Endothelial cell of umbilical vein (primary cell): ENCODE results near the gene CYP4V2.

Experiments used
- CTCF ChIP-seq, 2 donors: IDR thresholded peaks; 1 replicate in 1 of 2; 2 replicates in 1 of 2; pipeline ENCODE4 v1.5.1; 2011; ENCODE audit warnings: low read length in 2 of 2, mild to moderate bottlenecking in 2 of 2, moderate library complexity in 2 of 2, control low read depth in 1 of 2, inconsistent platforms in 1 of 2, low read depth in 1 of 2; ENCODE audit not compliant: insufficient read depth in 1 of 2; ENCODE audit errors: extremely low read depth in 1 of 2
- EZH2 ChIP-seq: IDR thresholded peaks from 2 replicates; pipeline ENCODE4 v1.6.1; 2012; ENCODE audit warnings: borderline replicate concordance, low read depth, mild to moderate bottlenecking, moderate library complexity, low read length, inconsistent platforms; ENCODE audit not compliant: severe bottlenecking
- GATA2 ChIP-seq: IDR thresholded peaks from 2 replicates; pipeline ENCODE4 v1.7.0; 2011; ENCODE audit warnings: low read depth, mild to moderate bottlenecking, moderate library complexity, mixed read lengths, low read length; ENCODE audit not compliant: insufficient read length, insufficient read depth
- MAX ChIP-seq: IDR thresholded peaks from 2 replicates; pipeline ENCODE4 v1.6.1; 2011; ENCODE audit not compliant: insufficient read depth, insufficient read length
- MYC ChIP-seq: IDR thresholded peaks from one replicate; pipeline ENCODE4 v1.6.1; 2011; ENCODE audit warnings: mild to moderate bottlenecking, low read depth, low read length
- POLR2A ChIP-seq: IDR thresholded peaks from 2 replicates; pipeline ENCODE4 v1.6.1; 2012; ENCODE audit warnings: low read depth, mild to moderate bottlenecking, control low read depth, low read length
- POLR2AphosphoS5 ChIP-seq: IDR thresholded peaks from 2 replicates; pipeline ENCODE4 v1.6.1; 2012; ENCODE audit warnings: low read depth, mild to moderate bottlenecking, control low read depth, low read length, moderate library complexity; ENCODE audit not compliant: insufficient read depth

DNA sequence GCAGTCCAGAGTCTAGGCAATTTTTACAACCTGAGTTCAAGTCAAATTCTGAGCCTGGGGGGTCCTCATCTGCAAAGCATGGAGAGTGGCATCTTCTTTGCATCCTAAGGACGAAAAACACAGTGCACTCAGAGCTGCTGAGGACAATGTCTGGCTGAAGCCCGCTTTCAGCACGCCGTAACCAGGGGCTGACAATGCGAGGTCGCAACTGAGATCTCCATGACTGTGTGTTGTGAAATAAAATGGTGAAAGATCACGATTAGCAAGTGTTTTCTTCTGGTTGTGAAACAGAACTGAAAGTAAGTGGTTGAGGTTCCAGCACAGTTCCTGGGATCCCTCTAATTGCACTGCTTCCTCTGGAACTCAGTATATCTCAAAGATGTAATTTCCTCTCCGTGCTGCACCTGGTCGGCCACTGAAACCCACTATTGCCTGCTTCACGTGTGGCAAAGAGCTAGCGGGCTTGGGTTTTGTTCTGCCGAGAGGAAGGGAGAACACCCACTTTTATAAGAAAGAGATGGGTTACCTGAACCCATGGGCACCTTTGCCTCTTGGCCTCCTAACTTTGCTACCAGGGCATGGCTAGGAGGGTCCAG, 66.9 kb downstream of the CYP4V2 start:
- TF ChIP-seq CTCF (IDR thresholded peaks at IDR 0.05; ENCODE audit: extremely low read depth in 1 of 2, insufficient read depth in 1 of 2, low read depth in 1 of 2, low read length in 2 of 2) (no peak), POLR2A (no peak), POLR2AphosphoS5 (no peak), MAX (no peak), EZH2 (no peak), GATA2 (no peak), MYC (no peak)
